ENCODE results near the gene TEX13D.
"Not testable (repeated sequence)": the region's sequence is repeated elsewhere in the genome, so short reads cannot be mapped to it uniquely, and the experiment has no call there.

Gene TEX13D

DNA sequence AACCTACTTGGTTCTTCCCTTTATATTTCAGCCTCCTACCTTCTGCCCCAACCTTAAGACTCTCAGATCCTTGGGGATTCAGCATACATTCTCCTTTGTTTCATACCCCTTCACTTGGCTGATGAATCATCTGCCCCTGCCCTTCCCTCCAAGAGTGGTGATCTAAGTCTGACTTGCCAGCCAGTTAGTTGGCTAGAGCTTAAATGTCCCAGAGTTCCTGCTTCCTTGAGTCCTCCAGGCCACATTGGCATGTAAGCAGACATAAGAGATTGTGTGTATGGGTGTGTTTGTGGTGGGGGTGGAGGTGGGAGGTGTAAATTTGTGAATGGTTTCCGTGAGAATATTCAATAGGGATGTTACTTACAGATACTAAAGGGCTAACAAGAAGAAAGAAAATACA, 3.7 kb upstream of the TEX13D start:
- TF ChIP-seq, protein P1, sequence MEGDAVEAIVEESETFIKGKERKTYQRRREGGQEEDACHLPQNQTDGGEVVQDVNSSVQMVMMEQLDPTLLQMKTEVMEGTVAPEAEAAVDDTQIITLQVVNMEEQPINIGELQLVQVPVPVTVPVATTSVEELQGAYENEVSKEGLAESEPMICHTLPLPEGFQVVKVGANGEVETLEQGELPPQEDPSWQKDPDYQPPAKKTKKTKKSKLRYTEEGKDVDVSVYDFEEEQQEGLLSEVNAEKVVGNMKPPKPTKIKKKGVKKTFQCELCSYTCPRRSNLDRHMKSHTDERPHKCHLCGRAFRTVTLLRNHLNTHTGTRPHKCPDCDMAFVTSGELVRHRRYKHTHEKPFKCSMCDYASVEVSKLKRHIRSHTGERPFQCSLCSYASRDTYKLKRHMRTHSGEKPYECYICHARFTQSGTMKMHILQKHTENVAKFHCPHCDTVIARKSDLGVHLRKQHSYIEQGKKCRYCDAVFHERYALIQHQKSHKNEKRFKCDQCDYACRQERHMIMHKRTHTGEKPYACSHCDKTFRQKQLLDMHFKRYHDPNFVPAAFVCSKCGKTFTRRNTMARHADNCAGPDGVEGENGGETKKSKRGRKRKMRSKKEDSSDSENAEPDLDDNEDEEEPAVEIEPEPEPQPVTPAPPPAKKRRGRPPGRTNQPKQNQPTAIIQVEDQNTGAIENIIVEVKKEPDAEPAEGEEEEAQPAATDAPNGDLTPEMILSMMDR (IDR thresholded peaks at IDR 0.05; ENCODE audit: low read depth, low read length): no peak

DNA sequence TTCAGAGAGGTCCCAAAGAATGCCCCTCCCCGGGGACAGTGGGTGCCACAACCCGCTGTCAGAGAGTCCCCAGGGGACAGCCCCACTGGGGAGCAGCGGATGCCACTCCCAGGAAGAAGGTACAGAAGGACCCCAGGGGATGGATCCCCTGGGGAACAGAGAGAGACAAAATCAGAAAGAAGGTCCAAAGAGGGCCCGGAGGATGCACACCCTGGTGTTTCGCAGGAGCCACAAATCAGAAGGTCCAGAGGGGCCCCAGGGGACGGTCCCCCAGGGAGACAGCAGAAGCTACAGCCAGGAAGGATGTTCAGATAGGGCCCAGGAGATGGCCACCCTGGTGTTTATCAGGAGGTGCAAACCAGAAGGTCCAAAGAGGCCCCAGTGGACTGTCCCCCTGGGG, 1.4 kb downstream of the TEX13D start:
- no peak for DNase-seq (ENCODE audit: extremely low read depth, low read depth)
- TF ChIP-seq, protein P1 (IDR thresholded peaks at IDR 0.05; ENCODE audit: low read depth, low read length): no peak

More for the DNA sequence above, 3.7 kb upstream of the TEX13D start:
- no peak for DNase-seq (ENCODE audit: extremely low read depth, low read depth)

DNA sequence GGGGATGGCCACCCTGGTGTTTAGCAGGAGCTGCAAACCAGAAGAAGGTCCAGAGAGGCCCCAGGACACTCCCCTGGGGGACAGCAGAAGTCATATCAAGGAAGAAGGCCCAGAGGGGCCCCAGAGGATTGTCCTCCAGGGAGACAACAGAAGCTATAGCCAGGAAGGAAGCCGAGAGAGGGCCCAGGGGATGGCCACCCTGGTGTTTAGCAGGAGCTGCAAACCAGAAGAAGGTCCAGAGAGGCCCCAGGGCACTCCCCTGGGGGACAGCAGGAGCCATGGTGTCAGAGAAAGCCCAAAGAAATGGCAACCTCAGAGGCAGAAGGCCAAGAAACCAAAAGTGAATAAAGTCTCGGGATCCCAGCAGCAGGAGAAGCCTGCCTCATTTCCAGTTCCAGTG, 2.1 kb downstream of the TEX13D start:
- DNase-seq (ENCODE audit: extremely low read depth, low read depth): not testable (repeated sequence)

DNA sequence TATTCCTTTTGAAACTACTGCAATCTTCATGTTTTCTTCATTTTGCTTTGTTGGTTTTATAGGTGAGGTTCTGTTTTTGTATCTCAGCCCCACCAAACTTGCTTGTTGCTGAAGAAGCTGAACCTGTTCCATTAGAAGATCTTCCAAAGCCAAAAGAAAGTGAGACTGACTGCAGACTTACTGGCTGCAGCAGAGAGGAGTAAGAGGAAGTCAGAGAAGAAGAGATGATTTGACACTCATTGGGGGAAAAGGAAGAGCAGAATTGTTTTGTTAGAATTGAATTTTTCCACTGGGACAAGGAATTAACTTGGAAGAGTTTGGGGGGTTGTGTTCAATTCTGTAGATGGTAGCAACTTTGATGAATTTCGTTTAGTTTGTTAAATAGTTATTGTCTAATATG, 3.1 kb downstream of the TEX13D start:
- DNase-seq (ENCODE audit: extremely low read depth, low read depth): no peak
- TF ChIP-seq, protein P1 (IDR thresholded peaks at IDR 0.05; ENCODE audit: low read depth, low read length): no peak

DNA sequence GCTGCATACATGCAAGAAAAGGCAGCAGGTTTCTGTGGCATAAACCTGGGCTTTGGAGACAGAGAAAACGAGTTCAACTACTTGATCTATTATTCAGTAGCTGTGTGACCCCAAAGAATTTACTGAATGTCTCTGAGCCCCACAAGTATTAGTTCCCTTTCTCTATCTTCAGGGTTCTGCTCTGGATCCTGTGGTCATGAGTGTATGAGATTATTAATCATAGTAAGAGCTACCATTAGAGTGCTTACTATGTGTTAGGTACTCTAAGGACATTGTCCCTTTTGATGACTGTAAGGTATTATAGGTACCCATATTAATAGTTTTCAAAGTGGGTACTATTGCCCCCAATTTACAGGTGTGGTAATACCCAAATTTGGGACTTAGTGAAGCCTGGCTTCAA, 5.5 kb downstream of the TEX13D start:
- DNase-seq (ENCODE audit: extremely low read depth, low read depth): no peak
- TF ChIP-seq, protein P1 (IDR thresholded peaks at IDR 0.05; ENCODE audit: low read depth, low read length): no peak

DNA sequence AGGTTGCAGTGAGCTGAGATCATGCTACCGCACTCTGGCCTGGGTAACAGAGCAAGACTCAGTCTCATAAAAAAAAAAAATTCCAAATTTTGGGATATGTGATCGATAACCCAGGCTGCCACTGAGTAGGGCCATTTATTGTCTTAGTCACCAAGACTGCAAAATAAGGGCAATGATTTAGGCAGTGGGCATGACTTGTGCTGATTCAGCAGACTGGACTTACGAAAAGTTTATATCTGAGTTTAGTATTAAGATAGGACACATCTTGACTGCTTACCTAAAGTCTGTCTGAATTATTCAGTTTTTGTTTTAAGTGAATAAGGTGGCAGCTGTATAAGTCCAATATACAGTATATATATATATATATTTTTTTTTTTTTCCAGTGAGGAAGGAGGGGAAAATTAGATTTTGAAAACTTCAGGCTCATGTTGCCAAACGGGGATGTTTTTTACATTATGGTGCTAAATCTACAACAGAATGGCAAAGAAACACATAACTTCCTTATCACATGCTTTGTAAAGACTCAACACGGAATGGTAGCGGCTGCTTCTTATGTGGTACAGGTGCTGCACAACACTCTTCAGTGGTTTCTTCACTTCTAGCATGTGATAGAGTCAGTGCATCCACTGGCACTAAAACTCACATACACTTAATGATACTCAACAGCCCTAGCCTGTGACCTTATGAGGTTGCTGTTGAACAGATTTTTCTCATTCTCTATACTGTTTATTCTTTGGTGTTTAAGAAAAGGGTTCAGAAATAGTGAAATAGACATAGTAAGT, 6.5 kb downstream of the TEX13D start:
- TF ChIP-seq, protein P1 (IDR thresholded peaks at IDR 0.05; ENCODE audit: low read depth, low read length): no peak
- DNase-seq (ENCODE audit: extremely low read depth, low read depth): no peak

DNA sequence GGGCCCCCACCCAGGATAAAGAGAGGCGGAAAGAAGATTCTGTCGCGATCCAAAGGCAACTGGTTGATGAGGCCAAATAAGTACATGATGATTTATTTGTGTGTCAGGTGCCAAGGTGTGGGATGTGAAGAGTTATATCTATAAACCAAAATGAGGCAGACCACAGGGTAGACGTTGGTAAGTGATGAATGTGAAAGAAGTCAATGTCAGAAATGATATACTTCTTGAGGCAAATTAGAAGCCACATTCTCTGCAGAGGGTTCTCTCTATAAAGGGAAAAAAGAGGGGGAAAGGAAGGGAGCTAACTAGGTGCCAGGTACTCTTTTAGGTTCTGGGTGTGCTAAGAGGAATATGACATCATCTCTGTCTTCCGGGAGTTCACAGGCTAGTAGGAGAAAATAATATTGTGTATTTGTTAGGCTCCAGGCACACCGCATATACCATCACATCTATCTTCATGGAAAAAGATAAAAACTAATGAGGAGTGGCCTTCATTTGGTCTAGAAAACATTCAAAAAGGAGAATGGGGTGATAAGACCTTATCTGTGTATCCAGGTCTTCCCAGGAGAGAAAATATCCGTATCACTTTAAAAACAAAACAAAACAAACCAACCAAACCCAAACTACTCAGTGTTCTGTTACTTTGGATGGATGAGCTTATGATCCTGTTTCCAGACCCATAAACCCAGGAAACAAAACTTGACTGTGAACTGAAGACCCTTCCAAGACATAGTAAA, 9.1 kb downstream of the TEX13D start:
- TF ChIP-seq, protein P1 (IDR thresholded peaks at IDR 0.05; ENCODE audit: low read depth, low read length): no peak
- no peak for DNase-seq (ENCODE audit: extremely low read depth, low read depth)
